ENCODE data around the gene PDIA4.
A peak's percentile ranks its signal among the peaks of the same experiment; 100 is the strongest.
"Not testable (repeated sequence)": the region's sequence is repeated elsewhere in the genome, so short reads cannot be mapped to it uniquely, and the experiment has no call there.

The PDIA4 gene

DNA sequence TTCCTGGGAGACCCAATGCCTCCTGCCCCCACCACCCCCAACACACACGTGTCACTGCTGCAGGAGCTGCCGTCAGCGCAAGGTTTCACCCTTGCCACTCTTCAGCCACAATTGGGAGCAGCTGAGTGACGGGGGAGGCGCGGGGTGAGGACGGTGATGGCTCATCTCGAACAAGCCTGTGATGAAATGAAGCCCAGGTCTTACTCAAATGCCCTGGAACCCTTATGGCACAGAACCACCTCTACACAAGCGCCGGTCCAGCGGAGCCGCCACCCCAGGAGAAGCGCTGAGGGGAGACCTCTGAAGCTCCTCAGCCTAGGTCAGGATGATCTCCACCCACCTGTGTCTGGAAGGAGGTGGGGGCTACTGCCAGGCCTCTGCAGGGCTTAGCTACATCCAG lies 25.7 kb downstream of the PDIA4 start:
- DNase-seq: no peak

DNA sequence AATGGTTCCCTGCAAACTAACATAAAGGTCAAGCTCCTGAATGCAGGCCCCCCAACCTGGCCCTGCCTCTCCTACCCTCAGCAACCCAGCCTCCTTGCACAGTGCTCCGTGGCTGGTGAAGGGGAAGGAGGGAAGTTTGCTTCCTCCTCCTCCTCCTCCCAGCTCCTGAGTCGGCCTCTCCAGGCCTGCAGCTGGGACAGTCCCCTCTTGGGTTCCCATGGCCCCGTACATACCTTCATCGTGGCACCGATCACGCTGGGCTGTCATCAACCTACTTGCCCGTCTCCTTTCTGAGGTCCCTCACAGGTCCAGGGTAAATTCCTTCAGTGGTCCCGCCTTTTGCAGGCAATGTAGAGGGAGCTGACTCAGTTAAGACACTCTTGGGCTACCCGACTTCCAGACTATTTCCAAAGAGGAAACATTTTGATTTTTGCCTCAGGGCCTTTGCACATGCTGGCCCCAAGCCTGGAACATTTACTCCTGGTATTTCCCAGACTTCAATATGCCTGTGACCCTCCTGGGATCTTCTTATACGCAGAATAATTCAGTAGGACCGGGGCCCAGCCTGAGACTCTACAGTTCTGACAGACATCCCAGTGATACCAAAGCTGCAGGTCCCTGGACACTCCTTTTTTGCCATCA lies 26.8 kb downstream of the PDIA4 start:
- no peak for DNase-seq

DNA sequence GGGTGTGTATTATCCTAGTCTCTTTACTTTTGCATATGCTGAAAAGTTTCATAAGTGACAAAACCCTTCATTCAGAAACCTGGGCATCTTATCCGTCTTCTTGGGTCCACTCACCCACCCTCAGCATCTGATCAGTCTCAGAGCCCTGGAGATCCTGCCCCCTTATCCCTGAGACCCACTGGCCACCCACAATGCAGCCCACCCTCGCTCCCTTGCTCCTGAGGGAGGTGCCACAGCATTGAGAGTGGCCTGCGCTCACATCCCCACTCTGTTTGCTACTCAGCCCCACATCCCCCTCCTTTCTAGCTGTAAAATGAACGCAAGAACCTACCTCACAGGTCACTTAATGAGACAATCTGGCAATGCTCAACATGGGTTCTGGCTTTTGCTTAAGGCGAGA lies 27.3 kb downstream of the PDIA4 start:
- no peak for DNase-seq

DNA sequence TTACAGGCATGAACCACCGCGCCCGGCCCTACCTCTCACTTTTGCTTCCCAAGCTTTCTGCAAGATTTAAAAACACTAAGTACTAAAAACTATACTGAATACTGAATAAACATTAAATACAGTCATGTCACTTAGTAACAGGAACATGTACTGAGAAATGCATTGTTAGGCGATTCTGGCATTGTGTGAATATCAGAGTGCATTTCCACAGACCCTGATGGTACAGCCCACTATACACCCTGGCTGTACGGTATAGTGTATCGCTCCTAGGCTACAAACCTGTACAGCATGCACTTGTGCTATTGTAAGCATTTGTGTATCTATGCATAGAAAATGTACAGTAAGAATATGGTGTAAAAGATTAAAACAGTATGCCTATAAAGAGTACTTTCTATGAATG lies 29.1 kb downstream of the PDIA4 start:
- no peak for DNase-seq

DNA sequence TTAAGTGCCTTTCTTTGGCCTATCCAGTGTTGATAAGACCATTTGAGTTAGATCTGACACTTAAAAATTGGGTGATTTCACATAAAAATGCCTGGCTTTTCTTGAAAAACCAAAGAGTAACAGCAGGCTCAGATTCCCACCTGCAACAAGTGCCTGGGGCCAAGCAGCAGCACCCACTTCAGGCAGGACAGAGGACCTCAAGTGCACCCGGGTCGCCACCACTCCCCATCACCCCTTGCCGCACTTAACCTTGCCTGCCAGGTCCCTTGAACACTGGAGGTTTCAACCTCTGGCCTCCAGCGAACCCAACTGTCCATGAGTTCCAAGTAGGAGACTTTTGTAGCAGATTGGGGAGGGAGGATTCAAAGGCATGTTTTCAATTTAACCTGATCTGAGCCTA lies 30.8 kb downstream of the PDIA4 start:
- no peak for DNase-seq

DNA sequence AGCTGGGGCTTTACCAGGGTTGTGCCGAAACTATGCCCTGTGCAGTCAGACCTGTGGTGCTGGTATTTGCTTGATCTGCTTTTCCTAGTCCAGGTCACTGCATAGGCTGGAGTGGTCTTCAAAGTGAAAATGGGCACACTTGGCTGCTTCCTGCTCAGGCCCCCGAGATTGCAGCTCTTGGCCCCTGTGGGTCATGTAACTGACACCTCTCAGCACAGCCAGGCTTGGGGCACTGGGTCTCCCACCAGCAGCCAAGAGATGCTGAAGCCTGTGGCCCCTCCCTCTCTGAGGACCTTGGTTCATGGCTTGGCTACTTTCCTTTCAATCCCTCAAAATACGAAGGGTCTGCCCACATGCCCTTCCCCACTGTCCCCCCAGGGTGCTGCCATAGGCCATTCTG lies 33.7 kb downstream of the PDIA4 start:
- DNase-seq: no peak

DNA sequence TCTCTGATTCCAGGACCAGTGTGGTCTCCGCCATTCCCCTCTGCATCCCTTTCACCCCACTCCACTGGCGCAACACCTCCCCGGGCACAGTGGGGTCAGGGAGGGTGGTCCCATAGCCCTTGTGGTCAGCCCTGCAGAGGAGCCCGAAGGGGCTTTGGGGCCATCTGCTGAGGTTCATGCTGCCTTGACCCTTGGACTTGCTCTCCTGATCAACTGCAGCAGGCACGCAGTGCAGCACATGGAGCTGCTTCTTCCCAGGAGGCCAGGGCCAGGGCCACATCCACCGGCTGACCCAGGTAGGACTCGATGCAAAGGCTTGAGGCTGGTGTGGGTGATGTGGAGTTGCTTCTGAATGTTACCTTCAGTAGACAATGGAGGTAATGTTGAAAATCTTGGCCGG lies 35.1 kb downstream of the PDIA4 start:
- DNase-seq: no peak

DNA sequence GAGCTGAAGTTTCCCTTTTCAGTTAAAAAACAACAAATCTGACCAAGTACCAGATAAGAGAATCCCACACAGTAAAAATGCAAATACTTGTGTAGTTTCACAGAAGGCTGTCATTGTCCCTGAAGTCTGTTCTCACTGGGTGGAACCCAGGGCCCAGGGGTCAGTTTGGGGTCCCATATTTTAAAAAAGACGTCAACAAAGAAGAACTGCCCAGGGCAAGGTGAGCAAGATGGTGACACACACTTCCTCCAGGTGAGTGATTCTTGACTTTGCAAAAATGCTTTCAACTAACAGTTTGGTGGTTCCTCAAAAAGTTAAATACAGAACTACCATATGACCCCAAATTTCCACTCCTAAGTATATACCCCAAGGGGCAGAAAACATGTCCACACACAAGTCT lies 36.8 kb downstream of the PDIA4 start:
- no peak for DNase-seq

DNA sequence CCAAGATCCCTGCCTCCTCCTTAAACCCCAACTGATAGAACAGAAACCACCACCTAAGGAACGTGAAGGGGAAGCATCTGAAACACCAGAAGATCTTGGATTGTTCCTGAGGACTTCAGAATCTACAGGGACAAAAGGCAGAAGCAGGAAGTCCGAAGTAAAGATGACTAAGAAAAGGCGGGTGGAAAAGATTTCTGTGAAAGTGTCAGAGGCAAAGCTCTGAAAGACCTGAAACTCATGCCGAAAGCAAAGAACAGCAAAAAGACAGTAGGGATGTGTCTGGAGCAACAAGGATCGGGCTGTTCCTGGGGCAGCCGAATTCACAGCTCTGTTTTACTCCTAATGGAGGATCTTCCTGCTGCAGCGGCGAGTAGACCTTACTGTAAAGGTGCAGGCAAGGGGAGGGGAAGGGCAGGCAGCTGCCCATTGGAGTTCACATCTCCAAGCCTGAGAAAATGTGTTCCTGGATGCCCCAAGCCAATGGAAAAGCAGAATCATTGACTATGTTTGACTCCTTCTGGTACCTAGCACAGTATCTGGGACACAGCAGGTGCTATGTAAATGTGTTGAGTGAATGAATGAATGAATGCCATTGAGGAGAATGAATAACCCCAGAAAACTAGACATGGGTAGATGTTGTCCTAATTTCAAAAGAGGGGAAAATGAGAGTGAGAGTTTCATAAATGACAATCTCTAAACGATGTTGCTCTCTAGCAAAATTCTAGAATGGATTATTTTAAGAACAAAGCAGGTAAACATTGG lies 40.4 kb downstream of the PDIA4 start:
- no peak for DNase-seq

DNA sequence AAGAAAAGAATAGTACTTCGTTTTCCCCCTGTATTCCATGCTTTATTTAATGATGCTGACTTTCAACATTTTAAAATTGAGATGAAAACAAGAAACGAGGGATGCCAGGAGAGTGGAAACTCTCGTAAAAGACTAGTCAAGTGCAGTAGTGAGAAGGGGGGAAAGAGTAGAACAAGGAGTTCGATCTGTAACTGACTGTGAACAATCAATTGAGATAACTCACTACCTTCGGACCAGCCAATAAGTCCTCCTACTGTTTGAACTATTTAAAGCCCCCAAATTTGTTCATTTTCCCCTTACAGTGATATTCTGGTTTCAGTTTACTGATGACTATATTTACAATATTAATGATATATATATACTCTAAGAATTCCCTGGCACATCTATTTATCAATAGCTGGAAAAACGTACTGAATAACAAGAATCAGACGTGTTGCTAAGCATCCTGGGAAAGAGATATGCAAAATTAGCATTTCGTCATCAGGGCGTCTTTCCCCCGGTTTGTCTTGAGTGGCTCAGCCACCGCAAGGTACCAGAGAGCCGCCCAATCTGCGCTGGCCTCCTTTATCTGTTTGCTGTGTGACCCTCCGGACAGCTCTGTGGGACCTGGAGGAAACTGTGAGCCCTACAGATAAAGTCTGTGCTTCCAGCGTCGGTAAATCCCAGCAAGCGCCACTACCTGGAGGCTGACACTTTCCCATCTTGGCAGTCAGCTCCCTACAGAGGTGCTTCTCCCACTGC lies 41.1 kb downstream of the PDIA4 start:
- DNase-seq: peak; percentile 64

DNA sequence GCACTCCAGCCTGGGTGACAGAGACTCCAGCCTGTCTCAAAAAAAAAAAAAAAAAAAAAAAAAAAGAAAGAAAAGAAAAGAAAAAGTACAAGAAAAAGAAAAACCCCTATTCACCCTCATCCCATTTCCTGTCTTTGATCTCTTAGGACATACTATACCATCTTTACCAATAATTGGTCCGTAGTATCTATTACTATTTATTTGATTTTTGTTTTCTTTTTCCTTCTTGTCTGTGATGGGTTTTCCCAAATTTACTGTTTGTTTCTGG lies 41.6 kb downstream of the PDIA4 start:
- DNase-seq: no peak

DNA sequence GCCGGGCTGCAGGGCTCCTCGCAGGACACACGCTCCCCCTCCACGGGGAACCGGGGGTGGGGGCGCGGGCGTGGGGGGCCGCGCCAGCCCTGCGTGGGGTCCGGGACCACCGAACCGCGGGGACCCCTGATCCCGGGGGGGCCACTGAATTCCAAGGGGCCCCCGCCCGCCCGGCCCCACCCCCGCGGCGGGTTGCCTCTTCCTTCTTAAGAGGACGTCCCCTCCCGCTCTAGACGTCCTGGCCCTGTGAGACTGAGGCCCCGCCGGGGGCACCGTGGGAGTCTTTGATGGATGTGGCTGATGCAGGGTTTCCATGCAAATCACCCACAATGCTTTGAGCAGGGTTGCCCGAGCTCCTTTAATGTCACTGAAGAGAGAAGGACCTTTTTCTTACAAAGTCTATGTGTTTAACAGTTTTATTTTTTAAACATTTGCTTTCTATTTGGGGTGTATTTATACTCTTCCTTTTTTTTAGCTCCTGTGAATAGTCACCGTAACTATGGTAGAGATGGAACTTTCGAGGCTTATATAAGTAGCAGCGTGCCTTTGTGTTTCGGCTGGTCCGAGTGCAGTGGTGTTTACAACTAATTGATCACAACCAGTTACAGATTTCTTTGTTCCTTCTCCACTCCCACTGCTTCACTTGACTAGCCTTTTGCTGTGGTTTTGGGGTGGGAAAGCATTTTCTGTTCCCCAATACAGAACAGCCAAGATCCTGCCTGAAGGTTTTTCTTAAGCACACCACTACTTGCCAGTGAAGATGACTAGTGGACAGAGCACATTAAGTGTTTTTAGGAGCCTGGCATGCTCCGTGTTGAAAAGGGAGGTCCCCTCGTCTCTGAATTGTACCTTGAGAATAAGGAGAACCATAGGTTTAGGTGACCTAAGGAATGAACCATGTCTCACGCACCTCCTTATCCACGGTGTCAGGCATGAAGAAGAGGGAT lies 44.8 kb downstream of the PDIA4 start:
- DNase-seq: peak; percentile 75

DNA sequence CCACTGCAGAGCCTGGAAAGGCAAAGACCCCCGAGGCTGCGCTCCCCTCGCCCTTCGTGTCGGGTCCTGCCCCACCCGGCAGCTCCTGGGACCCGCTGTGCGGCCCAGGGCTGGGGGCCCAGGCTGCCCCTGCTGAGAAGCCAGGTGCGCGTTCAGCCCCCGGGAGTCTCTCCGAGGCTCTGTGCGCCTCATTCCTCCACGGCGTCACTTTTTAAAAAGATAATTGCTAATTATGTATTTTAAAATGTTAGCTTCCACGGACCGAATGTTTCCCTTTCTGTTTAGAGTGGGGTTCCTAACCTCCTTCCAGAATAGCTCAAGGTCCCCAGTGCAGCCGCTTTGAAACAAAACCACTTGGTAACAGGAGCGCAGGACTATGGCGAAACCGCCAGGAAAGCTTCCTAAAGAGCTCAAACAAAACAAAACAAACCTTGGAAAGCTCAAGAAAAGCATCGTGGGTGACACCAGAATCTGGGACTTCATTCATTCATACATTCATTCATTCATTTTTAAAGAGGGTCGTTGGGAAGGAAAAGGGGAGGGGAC lies 45.6 kb downstream of the PDIA4 start:
- DNase-seq: no peak

DNA sequence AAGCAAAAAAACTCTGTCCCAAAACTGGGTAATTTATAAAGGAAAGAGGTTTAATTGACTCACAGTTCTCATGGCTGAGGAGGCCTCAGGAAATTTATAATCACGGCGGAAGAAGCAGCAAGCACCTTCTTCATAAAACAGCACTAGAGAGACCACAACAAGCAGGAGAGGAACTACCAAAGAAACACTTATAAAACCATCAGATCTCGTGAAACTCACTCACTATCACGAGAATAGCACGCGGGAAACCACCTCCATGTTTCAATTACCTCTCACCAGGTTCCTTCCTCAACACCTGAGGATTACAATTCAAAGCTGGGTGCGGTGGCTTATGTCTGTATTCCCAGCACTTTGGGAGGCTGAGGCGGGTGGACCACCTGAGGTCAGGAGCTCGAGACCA lies 48.5 kb downstream of the PDIA4 start:
- no peak for DNase-seq

DNA sequence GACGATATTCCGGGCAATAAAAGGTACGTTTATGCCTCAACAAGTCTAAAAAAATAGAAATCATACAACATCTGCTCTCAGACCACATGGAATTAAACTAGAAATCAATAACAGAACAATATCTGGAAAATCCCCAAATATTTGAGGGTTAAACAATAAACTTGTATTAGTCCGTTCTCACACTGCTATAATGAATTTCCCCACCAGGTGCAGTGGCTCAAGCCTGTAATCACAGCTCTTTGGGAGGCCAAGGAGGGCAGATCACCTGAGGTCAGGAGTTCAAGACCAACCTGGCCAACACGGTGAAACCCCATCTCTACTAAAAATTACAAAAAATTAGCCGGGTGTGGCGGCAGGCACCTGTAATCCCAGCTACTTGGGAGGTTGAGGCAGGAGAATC lies 49.2 kb downstream of the PDIA4 start:
- not testable (repeated sequence) for DNase-seq

DNA sequence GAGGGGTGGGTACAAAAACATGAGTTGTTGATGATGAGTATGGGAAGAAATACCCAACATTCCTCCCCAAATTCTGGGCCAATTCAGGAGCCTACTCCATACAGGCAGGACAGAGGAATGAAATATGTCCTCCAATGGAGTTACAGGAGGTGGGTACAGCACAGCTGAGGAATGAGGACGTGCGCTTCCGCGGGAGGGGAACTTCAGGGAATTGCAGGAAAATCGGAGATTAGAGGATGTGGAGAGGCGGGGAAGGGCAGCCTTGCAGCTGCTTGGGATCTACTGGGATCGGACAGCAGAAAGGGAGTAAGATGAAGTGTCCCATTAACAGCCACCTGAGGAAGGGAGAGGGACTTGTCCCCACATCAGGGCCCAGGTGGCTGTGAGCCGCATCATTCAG lies 50.2 kb downstream of the PDIA4 start:
- DNase-seq: no peak

DNA sequence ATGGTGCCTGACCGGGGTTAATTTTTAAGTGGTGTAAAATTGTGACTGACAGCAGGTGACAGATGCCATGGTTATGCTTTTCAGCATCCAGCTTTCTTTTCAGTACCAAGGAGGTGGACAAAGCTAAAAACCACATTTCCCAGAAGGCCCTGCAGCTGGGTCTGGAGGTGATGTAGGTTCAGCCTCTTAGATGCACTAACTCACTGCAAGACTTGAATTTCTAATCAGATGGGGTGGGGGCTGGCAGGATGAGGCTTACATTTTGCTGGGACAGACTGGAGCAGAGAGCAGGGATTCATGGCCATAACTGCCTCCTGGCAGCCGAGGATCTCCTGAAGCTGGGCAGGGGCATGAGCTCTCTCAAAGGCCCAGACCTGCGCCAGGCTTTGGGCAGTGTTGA lies 52.4 kb downstream of the PDIA4 start:
- no peak for DNase-seq

DNA sequence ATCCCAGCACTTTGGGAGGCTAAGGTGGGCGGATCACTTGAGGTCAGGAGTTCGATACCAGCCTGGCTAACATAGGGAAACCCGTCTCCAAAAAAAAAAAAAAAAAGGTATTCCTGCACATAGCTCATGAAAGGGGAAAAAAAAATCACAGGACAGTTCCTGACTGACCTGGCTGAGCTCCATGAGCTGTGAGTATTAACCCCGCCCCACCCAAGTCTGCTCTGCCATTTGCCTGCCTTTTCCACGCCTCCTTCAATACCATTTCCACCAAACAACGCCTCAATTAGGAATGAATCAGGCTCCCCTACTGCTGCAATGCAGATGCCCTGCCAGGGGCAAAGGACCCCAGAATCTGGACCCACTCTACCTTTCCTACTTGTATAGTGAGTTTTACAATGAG lies 55.0 kb downstream of the PDIA4 start:
- no peak for DNase-seq

DNA sequence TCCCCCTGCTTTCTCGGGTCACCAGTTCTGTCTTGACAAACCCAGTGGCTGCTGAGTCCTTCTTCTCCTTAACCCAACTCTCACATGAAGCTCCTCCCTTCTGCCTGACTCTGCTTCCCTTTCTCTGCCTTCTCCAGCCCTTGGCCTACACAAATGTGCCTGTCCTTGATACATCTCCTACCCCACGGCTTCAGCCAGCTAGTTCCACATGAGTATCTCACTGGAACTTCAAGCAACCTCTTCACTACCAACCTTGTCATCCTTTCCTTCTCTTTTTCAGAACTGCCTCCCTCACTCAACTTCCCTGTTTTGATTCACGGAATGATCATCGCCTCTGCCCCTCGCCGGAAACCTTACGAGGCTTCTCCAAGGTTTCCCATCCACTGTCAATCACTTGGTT lies 55.9 kb downstream of the PDIA4 start:
- no peak for DNase-seq

DNA sequence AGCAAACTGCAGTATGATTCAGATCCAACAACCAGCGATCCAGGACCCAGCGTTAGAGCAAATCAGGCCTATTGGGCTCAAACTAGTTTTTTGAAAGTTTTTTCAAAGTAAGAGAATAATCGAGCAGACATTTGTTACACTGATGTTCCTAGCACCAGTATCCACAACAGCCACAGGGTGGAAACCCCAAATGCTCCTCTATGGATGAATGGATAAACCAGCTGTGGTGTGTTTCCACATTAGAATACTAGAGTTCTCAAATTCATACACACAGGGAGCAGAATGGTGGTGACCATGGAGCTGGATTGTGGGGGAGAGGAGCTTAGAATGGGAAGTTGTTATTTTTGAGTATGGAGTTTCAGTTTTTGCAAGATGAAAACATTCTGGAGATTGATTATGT lies 60.7 kb downstream of the PDIA4 start:
- no peak for DNase-seq

DNA sequence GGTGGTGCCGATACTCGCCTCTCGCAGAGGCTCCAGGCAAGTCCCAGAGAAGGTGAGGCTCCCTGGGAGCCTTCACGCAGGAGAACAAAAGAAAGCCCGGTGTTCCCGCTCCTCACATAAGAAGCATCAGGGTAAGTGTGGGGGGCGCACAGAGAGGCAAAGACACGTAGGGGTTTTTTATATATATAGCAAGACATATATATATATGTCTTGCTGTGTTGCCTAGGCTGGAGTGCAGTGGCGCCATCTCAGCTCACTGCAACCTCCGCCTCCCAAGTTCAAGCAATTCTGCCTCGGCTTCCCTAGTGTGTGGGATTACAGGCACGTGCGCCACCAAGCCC lies 61.3 kb downstream of the PDIA4 start:
- DNase-seq: no peak

DNA sequence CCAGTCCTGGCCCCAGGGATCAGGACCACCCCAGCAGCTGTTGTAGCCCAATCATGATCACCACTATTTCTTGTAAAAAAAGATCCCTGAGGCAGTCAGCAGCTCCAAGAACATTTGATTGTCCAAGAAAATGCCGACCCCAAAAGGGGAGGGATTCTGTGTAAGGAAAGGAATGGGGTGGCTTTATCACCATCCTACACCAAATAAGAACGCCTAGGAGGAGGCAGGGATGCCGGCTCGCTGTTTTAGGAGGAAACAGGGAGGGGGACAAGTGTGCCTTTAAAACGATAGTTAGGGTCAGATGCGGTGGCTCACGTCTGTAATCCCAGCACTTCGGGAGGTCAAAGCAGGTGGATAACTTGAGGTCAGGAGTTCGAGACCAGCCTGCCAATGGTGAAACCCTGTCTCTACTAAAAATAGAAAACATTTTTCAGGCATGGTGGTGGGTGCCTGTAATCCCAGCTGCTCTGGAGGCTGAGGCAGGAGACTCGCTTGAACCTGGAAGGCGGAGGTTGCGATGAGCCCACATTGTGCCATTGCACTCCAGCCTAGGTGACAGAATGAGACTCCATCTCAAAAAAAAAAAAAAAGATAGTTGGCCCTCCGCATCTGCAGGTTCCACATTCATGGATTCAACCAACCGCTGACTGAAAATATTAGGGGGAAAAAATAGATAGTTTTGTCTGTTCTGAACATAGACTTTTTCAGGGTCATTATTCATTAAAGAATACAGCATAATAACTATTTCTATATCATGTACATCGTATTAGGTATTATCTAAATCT lies 63.6 kb downstream of the PDIA4 start:
- no peak for DNase-seq
